Endodermal cell (in vitro differentiated cells): Measurements from ENCODE around the gene ZCCHC14. TPM values are rescaled to one million over a fixed set of nuclear protein-coding genes. Genes with fewer than 3 reads are reported as not detected.

Experiments used
- DNase-seq: peaks from one replicate; pipeline ENCODE4 v3.0.0-alpha.2; 2017
- H3K27ac ChIP-seq: 2 replicates; pipeline ENCODE4 v1.5.1; 2013; ENCODE audit warnings: mild to moderate bottlenecking, low read depth, low read length, moderate library complexity
- H3K27me3 ChIP-seq: 2 replicates; pipeline ENCODE4 v1.6.1; 2013; ENCODE audit warnings: mild to moderate bottlenecking, low read length, moderate library complexity; ENCODE audit not compliant: insufficient read depth, control insufficient read depth, poor library complexity, severe bottlenecking
- H3K36me3 ChIP-seq: 2 replicates; pipeline ENCODE4 v1.7.0; 2013; ENCODE audit warnings: mild to moderate bottlenecking, low read length, moderate library complexity; ENCODE audit not compliant: control insufficient read depth, insufficient read depth
- H3K4me1 ChIP-seq: one replicate; pipeline ENCODE4 v1.7.0; 2013; ENCODE audit warnings: low read length; ENCODE audit not compliant: control insufficient read depth, insufficient read depth
- H3K4me3 ChIP-seq: 2 replicates; pipeline ENCODE4 v1.5.1; 2013; ENCODE audit warnings: mild to moderate bottlenecking, low read length, moderate library complexity
- H3K9ac ChIP-seq: 2 replicates; pipeline ENCODE4 v1.6.1; 2013; ENCODE audit warnings: mild to moderate bottlenecking, low read length, moderate library complexity; ENCODE audit not compliant: poor library complexity, severe bottlenecking; ENCODE audit errors: extremely low read depth
- H3K9me3 ChIP-seq: 2 replicates; pipeline ENCODE4 v1.6.1; 2013; ENCODE audit warnings: mild to moderate bottlenecking, low read length, moderate library complexity; ENCODE audit not compliant: control insufficient read depth
- H3K27ac Mint-ChIP-seq: 2 replicates; pipeline ENCODE4 v1.8.0; 2020; ENCODE audit warnings: mixed read lengths
- H3K27me3 Mint-ChIP-seq: 2 replicates; pipeline ENCODE4 v1.8.0; 2021; ENCODE audit warnings: mild to moderate bottlenecking, mixed read lengths; ENCODE audit not compliant: insufficient read depth
- H3K36me3 Mint-ChIP-seq: 2 replicates; pipeline ENCODE4 v1.8.0; 2020; ENCODE audit warnings: low read depth, mixed read lengths
- H3K4me1 Mint-ChIP-seq: 2 replicates; pipeline ENCODE4 v1.8.0; 2020; ENCODE audit warnings: mixed read lengths
- H3K4me3 Mint-ChIP-seq: 2 replicates; pipeline ENCODE4 v1.8.0; 2020; ENCODE audit warnings: mild to moderate bottlenecking, moderate library complexity, mixed read lengths
- H3K9me3 Mint-ChIP-seq: 2 replicates; pipeline ENCODE4 v1.8.0; 2020; ENCODE audit warnings: mild to moderate bottlenecking, mixed read lengths
- CTCF ChIP-seq: fragments of 200-600 bp; sonication (generic); conservative IDR thresholded peaks from 2 replicates; pipeline ENCODE4 v1.5.0; 2021; ENCODE audit warnings: antibody characterized with exemption, mild to moderate bottlenecking
- WGBS, 2 experiments: methylation state at CpG; one replicate each; pipeline versions ENCODE4 v1.1.5 to v1.1.7; 2013; ENCODE audit warnings: missing lambda C conversion rate in 2 of 2, mixed read lengths in 1 of 2; ENCODE audit not compliant: insufficient coverage in 1 of 2, insufficient read length in 1 of 2; 5-methylcytosine and 5-hydroxymethylcytosine counted together
- total RNA-seq, 2 donors: library from RNA; stranded (reverse); fragmentation: NEBNext Ultra II Directional in 1 of 2; extraction: Animal tissue kit (Norgen Biotek cat#: 25700) in 1 of 2; gene quantifications; 2 replicates in 1 of 2; 3 replicates in 1 of 2; pipeline ENCODE4 v1.2.1, GENCODE V29; 2021

Gene ZCCHC14
- total RNA-seq, 2 donors from 2014 or later, result 27.3 to 33.7 TPM

- Histone ChIP-seq H3K27me3 (no peaks in the 10 kb centered on the region), H3K9ac (no peak overlapping the region), H3K9me3 (peaks cover 25% of the 10 kb centered on the region), H3K4me3 (no peak overlapping the region), H3K4me1 (no peaks in the 10 kb centered on the region), H3K27ac (no peak overlapping the region), H3K36me3 (peaks cover 63% of the 10 kb centered on the region)
- TF ChIP-seq CTCF, result no peak
- Mint-ChIP-seq H3K4me1 (peaks cover 6% of the 10 kb centered on the region), H3K27ac (no peak overlapping the region), H3K27me3 (no peaks in the 10 kb centered on the region), H3K36me3 (peaks cover 85% of the 10 kb centered on the region), H3K9me3 (peaks cover 36% of the 10 kb centered on the region), H3K4me3 (no peak overlapping the region)
- WGBS, 2 experiments, result 91 to 98% methylated on average over 6 to 7 of the region's 7 CpGs
- DNase-seq, result no peak
Observed at GRCh38 chr16:87446479-87446878, 46.3 kb downstream of the ZCCHC14 start.

GRCh38 chr16:87445486-87445885, 47.3 kb downstream of the ZCCHC14 start:
- no peak overlapping the region for H3K4me3 Mint-ChIP-seq
- H3K4me3 ChIP-seq, result no peak overlapping the region
- peaks cover 6% of the 10 kb centered on the region for H3K4me1 Mint-ChIP-seq
- H3K9ac ChIP-seq, result no peak overlapping the region
- peaks cover 63% of the 10 kb centered on the region for H3K36me3 ChIP-seq
- peaks cover 36% of the 10 kb centered on the region for H3K9me3 Mint-ChIP-seq
- 98 to 100% methylated on average over 3 to 7 of the region's 7 CpGs for WGBS, 2 experiments
- peaks cover 85% of the 10 kb centered on the region for H3K36me3 Mint-ChIP-seq
- H3K9me3 ChIP-seq, result peaks cover 25% of the 10 kb centered on the region
- no peaks in the 10 kb centered on the region for H3K27me3 Mint-ChIP-seq
- no peak for TF ChIP-seq CTCF
- DNase-seq, result no peak
- H3K27ac Mint-ChIP-seq, result no peak overlapping the region
- no peaks in the 10 kb centered on the region for H3K27me3 ChIP-seq
- H3K4me1 ChIP-seq, result no peaks in the 10 kb centered on the region
- no peak overlapping the region for H3K27ac ChIP-seq

- Mint-ChIP-seq H3K36me3 (peaks cover 79% of the 10 kb centered on the region), H3K9me3 (peaks cover 36% of the 10 kb centered on the region)
Observed at GRCh38 chr16:87443964-87444363, 48.9 kb downstream of the ZCCHC14 start.

More at GRCh38 chr16:87443964-87444363, 48.9 kb downstream of the ZCCHC14 start:
- no peak overlapping the region for H3K9ac ChIP-seq
- peaks cover 25% of the 10 kb centered on the region for H3K9me3 ChIP-seq
- H3K4me1 ChIP-seq, result no peaks in the 10 kb centered on the region
- no peak overlapping the region for H3K4me3 ChIP-seq
- no peak overlapping the region for H3K4me3 Mint-ChIP-seq
- TF ChIP-seq CTCF, result no peak
- no peaks in the 10 kb centered on the region for H3K27me3 Mint-ChIP-seq
- no peak for DNase-seq
- 89 to 100% methylated on average over 1 to 3 of the region's 3 CpGs for WGBS, 2 experiments
- H3K4me1 Mint-ChIP-seq, result peaks cover 6% of the 10 kb centered on the region
- peaks cover 56% of the 10 kb centered on the region for H3K36me3 ChIP-seq
- H3K27me3 ChIP-seq, result no peaks in the 10 kb centered on the region
- H3K27ac Mint-ChIP-seq, result no peak overlapping the region
- no peak overlapping the region for H3K27ac ChIP-seq
